Fibroblast of the conjunctiva (primary cell): Measurements from ENCODE around the gene RPL19.
A peak's percentile ranks its signal among the peaks of the same experiment; 100 is the strongest.
"Not testable (repeated sequence)": the region's sequence is repeated elsewhere in the genome, so short reads cannot be mapped to it uniquely, and the experiment has no call there.

Experiments
- DNase-seq: peaks from one replicate; pipeline ENCODE4 v3.0.0-alpha.2; 2010; ENCODE audit warnings: low read depth

RPL19 gene

GRCh38 chr17:39244600-39245570 lies 44.8 kb downstream of the RPL19 start:
- peak; percentile 63 for DNase-seq

GRCh38 chr17:39246274-39246673 lies 46.2 kb downstream of the RPL19 start:
- no peak for DNase-seq

- not testable (repeated sequence) for DNase-seq
Observed at GRCh38 chr17:39250076-39250475, 50.0 kb downstream of the RPL19 start.

GRCh38 chr17:39251997-39252396 lies 51.9 kb downstream of the RPL19 start:
- no peak for DNase-seq

- DNase-seq = no peak
Observed at GRCh38 chr17:39252788-39253460, 52.8 kb downstream of the RPL19 start.
